DND-41 (cell line): ENCODE measurements around the gene APPBP2.

ENCODE experiments used
- ATAC-seq: fragments of 200-7000 bp; cut with Tn5 transposase; 3 replicates; pipeline ENCODE4 v1.9.1; 2021; ENCODE audit warnings: low read depth; ENCODE audit not compliant: insufficient read depth
- DNase-seq: peaks from one replicate; pipeline ENCODE4 v3.0.0-alpha.2; 2020
- H2AFZ ChIP-seq: 2 replicates; pipeline ENCODE4 v1.6.0; 2012; ENCODE audit warnings: low read depth, low read length
- H3K27ac ChIP-seq: 2 replicates; pipeline ENCODE4 v1.5.1; 2012; ENCODE audit warnings: low read length, inconsistent platforms
- H3K27me3 ChIP-seq: fragments of 200-600 bp; sonication (generic); 2 replicates; pipeline ENCODE4 v1.6.0; 2012; ENCODE audit warnings: low read length, mild to moderate bottlenecking, inconsistent platforms; ENCODE audit not compliant: insufficient read depth, poor library complexity
- H3K36me3 ChIP-seq: 2 replicates; pipeline ENCODE4 v1.5.1; 2012; ENCODE audit warnings: low read length, inconsistent platforms; ENCODE audit not compliant: insufficient read depth
- H3K4me1 ChIP-seq: 2 replicates; pipeline ENCODE4 v1.5.1; 2012; ENCODE audit warnings: mild to moderate bottlenecking, low read length; ENCODE audit not compliant: insufficient read depth
- H3K4me2 ChIP-seq: 2 replicates; pipeline ENCODE4 v1.6.0; 2012; ENCODE audit warnings: mild to moderate bottlenecking, moderate library complexity, low read length, inconsistent platforms; ENCODE audit not compliant: insufficient read depth
- H3K4me3 ChIP-seq, 2 experiments: fragments of 200-600 bp in 1 of 2; shearing (Covaris generic) in 1 of 2; 2 replicates each; pipeline ENCODE4 v1.5.1; 2012 to 2016; ENCODE audit warnings: inconsistent platforms in 2 of 2, low read length in 2 of 2, mild to moderate bottlenecking in 2 of 2, low read depth in 1 of 2, moderate library complexity in 1 of 2
- H3K79me2 ChIP-seq: 2 replicates; pipeline ENCODE4 v1.6.0; 2012; ENCODE audit warnings: low read length, inconsistent platforms; ENCODE audit not compliant: insufficient read depth
- H3K9ac ChIP-seq: 2 replicates; pipeline ENCODE4 v1.6.0; 2012; ENCODE audit warnings: low read depth, mild to moderate bottlenecking, inconsistent platforms, low read length, moderate library complexity
- H3K9me3 ChIP-seq: 2 replicates; pipeline ENCODE4 v1.5.1; 2012; ENCODE audit warnings: low read length, moderate library complexity, mild to moderate bottlenecking, inconsistent platforms; ENCODE audit not compliant: insufficient read depth, severe bottlenecking
- H4K20me1 ChIP-seq: 2 replicates; pipeline ENCODE4 v1.6.0; 2012; ENCODE audit warnings: low read length; ENCODE audit not compliant: insufficient read depth
- EZH2 ChIP-seq: IDR thresholded peaks from 3 replicates; pipeline ENCODE4 v1.6.1; 2012; ENCODE audit warnings: borderline replicate concordance, low read depth, mild to moderate bottlenecking, moderate library complexity, low read length, inconsistent platforms; ENCODE audit not compliant: severe bottlenecking
- TF ChIP-seq, protein P1 (sequence below): IDR thresholded peaks from 2 replicates; pipeline ENCODE4 v1.5.1; 2012; ENCODE audit warnings: borderline replicate concordance, low read length, moderate library complexity, mild to moderate bottlenecking; ENCODE audit not compliant: poor library complexity, severe bottlenecking; ENCODE audit errors: extremely low read depth

Gene APPBP2

GRCh38 chr17:60563743-60564142, 37.7 kb upstream of the APPBP2 start:
- H3K36me3 ChIP-seq: no peaks in the 10 kb centered on the region
- DNase-seq (no peak), ATAC-seq (no peak)
- no peak overlapping the region for H2AFZ ChIP-seq
- no peaks in the 10 kb centered on the region for H3K27me3 ChIP-seq
- no peaks in the 10 kb centered on the region for H3K4me1 ChIP-seq
- H4K20me1 ChIP-seq: no peaks in the 10 kb centered on the region
- no peak overlapping the region for H3K27ac ChIP-seq
- no peak overlapping the region for H3K4me3 ChIP-seq
- TF ChIP-seq, protein P1, sequence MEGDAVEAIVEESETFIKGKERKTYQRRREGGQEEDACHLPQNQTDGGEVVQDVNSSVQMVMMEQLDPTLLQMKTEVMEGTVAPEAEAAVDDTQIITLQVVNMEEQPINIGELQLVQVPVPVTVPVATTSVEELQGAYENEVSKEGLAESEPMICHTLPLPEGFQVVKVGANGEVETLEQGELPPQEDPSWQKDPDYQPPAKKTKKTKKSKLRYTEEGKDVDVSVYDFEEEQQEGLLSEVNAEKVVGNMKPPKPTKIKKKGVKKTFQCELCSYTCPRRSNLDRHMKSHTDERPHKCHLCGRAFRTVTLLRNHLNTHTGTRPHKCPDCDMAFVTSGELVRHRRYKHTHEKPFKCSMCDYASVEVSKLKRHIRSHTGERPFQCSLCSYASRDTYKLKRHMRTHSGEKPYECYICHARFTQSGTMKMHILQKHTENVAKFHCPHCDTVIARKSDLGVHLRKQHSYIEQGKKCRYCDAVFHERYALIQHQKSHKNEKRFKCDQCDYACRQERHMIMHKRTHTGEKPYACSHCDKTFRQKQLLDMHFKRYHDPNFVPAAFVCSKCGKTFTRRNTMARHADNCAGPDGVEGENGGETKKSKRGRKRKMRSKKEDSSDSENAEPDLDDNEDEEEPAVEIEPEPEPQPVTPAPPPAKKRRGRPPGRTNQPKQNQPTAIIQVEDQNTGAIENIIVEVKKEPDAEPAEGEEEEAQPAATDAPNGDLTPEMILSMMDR: no peak
- TF ChIP-seq EZH2: no peak
- H3K9me3 ChIP-seq: peaks cover 5% of the 10 kb centered on the region
- H3K4me2 ChIP-seq: no peak overlapping the region
- no peaks in the 10 kb centered on the region for H3K79me2 ChIP-seq
- no peak overlapping the region for H3K9ac ChIP-seq

- no peak overlapping the region for H3K9ac ChIP-seq
- ATAC-seq (no peak), DNase-seq (no peak)
- no peaks in the 10 kb centered on the region for H3K4me1 ChIP-seq
- H3K4me2 ChIP-seq: no peak overlapping the region
- no peaks in the 10 kb centered on the region for H4K20me1 ChIP-seq
- H3K27me3 ChIP-seq: no peaks in the 10 kb centered on the region
- H3K27ac ChIP-seq: no peak overlapping the region
- H3K79me2 ChIP-seq: no peaks in the 10 kb centered on the region
- H2AFZ ChIP-seq: no peak overlapping the region
- no peak overlapping the region for H3K4me3 ChIP-seq
- peaks cover 18% of the 10 kb centered on the region for H3K9me3 ChIP-seq
- H3K36me3 ChIP-seq: no peaks in the 10 kb centered on the region
- TF ChIP-seq, protein P1: no peak
- no peak for TF ChIP-seq EZH2
Measured at GRCh38 chr17:60562421-60562820, 36.4 kb upstream of the APPBP2 start.

- Histone ChIP-seq H3K79me2 (no peaks in the 10 kb centered on the region), H3K9me3 (peaks cover 24% of the 10 kb centered on the region), H3K36me3 (no peaks in the 10 kb centered on the region), H3K4me2 (no peak overlapping the region), H3K4me3 (no peak overlapping the region), H3K27me3 (no peaks in the 10 kb centered on the region), H3K9ac (no peak overlapping the region), H3K27ac (no peak overlapping the region), H2AFZ (no peak overlapping the region), H4K20me1 (no peaks in the 10 kb centered on the region), H3K4me1 (no peaks in the 10 kb centered on the region)
- ATAC-seq: no peak
- no peak for TF ChIP-seq EZH2
- TF ChIP-seq, protein P1: no peak
- no peak for DNase-seq
Measured at GRCh38 chr17:60560860-60561257, 34.8 kb upstream of the APPBP2 start.
